DMS153 (cell line): ENCODE data around the gene SORCS3.

Source experiments
- DNase-seq: peaks from one replicate; lab custom pipeline; 2025; lab: John Stamatoyannopoulos, UW

Gene SORCS3

GRCh38 chr10:105112862-105113261 lies 471.8 kb downstream of the SORCS3 start:
- DNase-seq, result no peak

- no peak for DNase-seq
These were observed 472.6 kb downstream of the SORCS3 start for GRCh38 chr10:105113666-105114065.

- DNase-seq, result no peak
These were observed 480.7 kb downstream of the SORCS3 start for GRCh38 chr10:105121743-105122142.

- no peak for DNase-seq
These were observed 487.0 kb downstream of the SORCS3 start for GRCh38 chr10:105128111-105128510.

- no peak for DNase-seq
These were observed 497.3 kb downstream of the SORCS3 start for GRCh38 chr10:105138358-105138757.

- DNase-seq, result no peak
These were observed 498.3 kb downstream of the SORCS3 start for GRCh38 chr10:105139363-105139896.

- no peak for DNase-seq
These were observed 499.5 kb downstream of the SORCS3 start for GRCh38 chr10:105140600-105140999.

GRCh38 chr10:105145711-105146110 lies 504.6 kb downstream of the SORCS3 start:
- DNase-seq, result no peak

GRCh38 chr10:105146436-105146835 lies 505.3 kb downstream of the SORCS3 start:
- DNase-seq, result no peak

- DNase-seq, result no peak
These were observed 507.4 kb downstream of the SORCS3 start for GRCh38 chr10:105148456-105148855.

- no peak for DNase-seq
These were observed 507.8 kb downstream of the SORCS3 start for GRCh38 chr10:105148921-105149320.

GRCh38 chr10:105149371-105149891 lies 508.3 kb downstream of the SORCS3 start:
- DNase-seq, result no peak

- no peak for DNase-seq
These were observed 509.3 kb downstream of the SORCS3 start for GRCh38 chr10:105150259-105150880.

GRCh38 chr10:105154736-105155135 lies 513.6 kb downstream of the SORCS3 start:
- no peak for DNase-seq

GRCh38 chr10:105159268-105159667 lies 518.2 kb downstream of the SORCS3 start:
- no peak for DNase-seq

GRCh38 chr10:105161149-105161548 lies 520.1 kb downstream of the SORCS3 start:
- no peak for DNase-seq

GRCh38 chr10:105161767-105162166 lies 520.7 kb downstream of the SORCS3 start:
- no peak for DNase-seq

- DNase-seq, result no peak
These were observed 529.4 kb downstream of the SORCS3 start for GRCh38 chr10:105170521-105170920.

GRCh38 chr10:105171945-105172344 lies 530.9 kb downstream of the SORCS3 start:
- DNase-seq, result no peak

GRCh38 chr10:105181626-105182025 lies 540.5 kb downstream of the SORCS3 start:
- DNase-seq, result no peak

- no peak for DNase-seq
These were observed 542.4 kb downstream of the SORCS3 start for GRCh38 chr10:105183536-105183935.

GRCh38 chr10:105185161-105185560 lies 544.1 kb downstream of the SORCS3 start:
- no peak for DNase-seq

GRCh38 chr10:105187243-105187642 lies 546.2 kb downstream of the SORCS3 start:
- no peak for DNase-seq
